Heart right ventricle (tissue), 16 donors: Measurements from ENCODE around the gene RSBN1L. TPM values are rescaled to one million over a fixed set of nuclear protein-coding genes. Genes with fewer than 3 reads are reported as not detected.
"Not testable (repeated sequence)": the region's sequence is repeated elsewhere in the genome, so short reads cannot be mapped to it uniquely, and the experiment has no call there.

ENCODE experiments used
- ATAC-seq, 8 donors: fragments of 200-7000 bp; cut with Tn5 transposase; one replicate each; pipeline ENCODE4 v1.9.1; 2020; ENCODE audit warnings: mild to moderate bottlenecking in 8 of 8, moderate library complexity in 8 of 8, moderate number of reproducible peaks in 1 of 8
- DNase-seq, 2 donors: peaks; one replicate each; pipeline ENCODE4 v3.0.0-alpha.2; 2020
- H3K27ac ChIP-seq, 10 donors: fragments of 200-600 bp; sonication (generic) in 2 of 10; one replicate each; pipeline versions ENCODE4 v1.5.0 to v1.8.0; 2020 to 2022; ENCODE audit warnings: mild to moderate bottlenecking in 3 of 10
- H3K27me3 ChIP-seq, 7 donors: fragments of 200-600 bp; one replicate each; pipeline ENCODE4 v1.8.0; 2021 to 2022; ENCODE audit warnings: mild to moderate bottlenecking in 2 of 7
- H3K36me3 ChIP-seq, 9 donors: fragments of 200-600 bp; sonication (generic) in 1 of 9; one replicate each; pipeline versions ENCODE4 v1.5.0 to v1.8.0; 2020 to 2022; ENCODE audit warnings: mild to moderate bottlenecking in 2 of 9
- H3K4me1 ChIP-seq, 9 donors: fragments of 200-600 bp; sonication (generic) in 1 of 9; one replicate each; pipeline versions ENCODE4 v1.5.0 to v1.8.0; 2020 to 2022; ENCODE audit warnings: mild to moderate bottlenecking in 4 of 9
- H3K4me3 ChIP-seq, 10 donors: fragments of 200-600 bp; sonication (generic) in 2 of 10; one replicate each; pipeline versions ENCODE4 v1.5.0 to v1.8.0; 2020 to 2022; ENCODE audit warnings: mild to moderate bottlenecking in 7 of 10, moderate library complexity in 2 of 10
- H3K9me3 ChIP-seq, 11 donors: fragments of 200-600 bp in 10 of 11; sonication (generic) in 2 of 11; one replicate each; pipeline versions ENCODE4 v1.5.0 to v1.8.0; 2013 to 2022; ENCODE audit warnings: mild to moderate bottlenecking in 2 of 11, control low read depth in 1 of 11, moderate library complexity in 1 of 11
- WGBS, 2 donors: extraction: QIAGEN DNeasy Blood & Tissue Kit; methylation state at CpG; one replicate each; pipeline ENCODE4 v1.1.7; 2013; ENCODE audit warnings: inconsistent platforms in 1 of 2; 5-methylcytosine and 5-hydroxymethylcytosine counted together
- intact Hi-C, 10 donors: fragments of 100-400 bp; cut with DNase I; formaldehyde crosslinking; loops; one replicate each; pipeline versions ENCODE4 v1.11.1 to v1.14.2; 2022
- polyA plus RNA-seq, 2 donors: library from polyadenylated mRNA; stranded (reverse); fragments of 200-250 nt; gene quantifications; one replicate each; pipeline ENCODE4 v1.2.3, GENCODE V29; 2013
- total RNA-seq, 10 donors: library from RNA; stranded (reverse); fragmentation: NEBNext Ultra II Directional in 3 of 10; extraction: Animal tissue kit (Norgen Biotek cat#: 25700) in 3 of 10; gene quantifications; one replicate each; pipeline versions ENCODE4 v1.2.1 to v1.2.4, GENCODE V29; 2021 to 2023
- TF ChIP-seq, protein P1 (sequence below), 9 donors: fragments of 200-600 bp; sonication (generic) in 2 of 9; IDR thresholded peaks; one replicate each; pipeline versions ENCODE4 v1.5.0 to v1.8.0; 2021 to 2022; ENCODE audit warnings: antibody characterized with exemption in 9 of 9, mild to moderate bottlenecking in 5 of 9, moderate library complexity in 1 of 9
- donor health status: Arrhythmogenic right ventricular cardiomyopathy.
- donor health status: ischemic (EF 13 %, LVEDD 7.1; RV severe dilation, severe dysfunction).
- donor health status: healthy with polysubstance abuse.
- donor health status: DM: no; HTN: yes; CAD: no.
- donor health status: DM: no; HTN: no; CAD: no.
- donor health status: ischemic (EF 25% LVEDD 6.9; RV normal size, moderate dysfunction).
- donor health status: ischemic (EF 25% LVEDD 5.7; RV mildly dilated, moderate dysfunction).
- donor health status: healthy.
- donor health status: DM: yes; HTN: yes; CAD: no.
- donor health status: Ischemic cardiomyopathy.
- donor health status: ischemic (EF 35%, LVEDD 5.7; RV mildly dilated, moderate dysfunction).
- donor health status: nonischemic (EF 11% LVEDD 7.7; RV severe dilation, severe dysfunction).
- donor health status: DM: yes; HTN: yes; CAD: no.
- donor health status: PGD.
- donor health status: ischemic (EF 29% LVEDD 5.4; RV normal size, mild dysfunction).
- donor health status: nonischemic (EF 23%, LVEDD 6.1; RV moderate dilation, normal function).

RSBN1L gene
- total and polyA plus RNA-seq, 12 donors = 3.3 to 11.8 (median 9.6) TPM

DNA sequence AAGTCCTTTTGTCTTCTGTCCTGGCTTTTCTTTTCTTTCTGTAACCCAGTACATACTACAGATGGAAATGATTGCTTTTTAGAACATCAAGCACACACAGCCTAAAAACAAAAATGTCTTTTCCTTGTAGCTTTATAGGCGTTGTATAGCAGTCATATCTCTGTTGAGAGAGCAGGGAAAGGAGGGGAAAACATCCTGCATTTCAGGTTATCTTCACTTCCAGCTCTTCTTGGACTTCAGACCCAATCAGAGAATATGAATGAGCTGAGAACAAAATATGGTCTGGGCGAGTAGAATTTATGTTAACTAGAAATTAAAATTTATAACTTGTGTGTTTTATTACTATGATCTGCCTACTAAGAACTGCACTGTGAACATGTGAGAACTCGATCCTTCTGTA lies 87.3 kb downstream of the RSBN1L start:
- H3K9me3 ChIP-seq = peaks cover 0 to 11% (median 0%) of the 10 kb centered on the region in 11 donors
- TF ChIP-seq, protein P1, sequence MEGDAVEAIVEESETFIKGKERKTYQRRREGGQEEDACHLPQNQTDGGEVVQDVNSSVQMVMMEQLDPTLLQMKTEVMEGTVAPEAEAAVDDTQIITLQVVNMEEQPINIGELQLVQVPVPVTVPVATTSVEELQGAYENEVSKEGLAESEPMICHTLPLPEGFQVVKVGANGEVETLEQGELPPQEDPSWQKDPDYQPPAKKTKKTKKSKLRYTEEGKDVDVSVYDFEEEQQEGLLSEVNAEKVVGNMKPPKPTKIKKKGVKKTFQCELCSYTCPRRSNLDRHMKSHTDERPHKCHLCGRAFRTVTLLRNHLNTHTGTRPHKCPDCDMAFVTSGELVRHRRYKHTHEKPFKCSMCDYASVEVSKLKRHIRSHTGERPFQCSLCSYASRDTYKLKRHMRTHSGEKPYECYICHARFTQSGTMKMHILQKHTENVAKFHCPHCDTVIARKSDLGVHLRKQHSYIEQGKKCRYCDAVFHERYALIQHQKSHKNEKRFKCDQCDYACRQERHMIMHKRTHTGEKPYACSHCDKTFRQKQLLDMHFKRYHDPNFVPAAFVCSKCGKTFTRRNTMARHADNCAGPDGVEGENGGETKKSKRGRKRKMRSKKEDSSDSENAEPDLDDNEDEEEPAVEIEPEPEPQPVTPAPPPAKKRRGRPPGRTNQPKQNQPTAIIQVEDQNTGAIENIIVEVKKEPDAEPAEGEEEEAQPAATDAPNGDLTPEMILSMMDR (IDR thresholded peaks at IDR 0.05) = no peak
- no peak overlapping the region for H3K27ac ChIP-seq
- no peak for DNase-seq
- H3K36me3 ChIP-seq = peaks cover 0 to 60% (median 11%) of the 10 kb centered on the region in 9 donors
- H3K27me3 ChIP-seq = no peaks in the 10 kb centered on the region
- H3K4me3 ChIP-seq = no peak overlapping the region
- peaks cover 0 to 7% (median 0%) of the 10 kb centered on the region in 9 donors for H3K4me1 ChIP-seq
- 79 to 88% methylated on average over 3 of the region's 3 CpGs for WGBS, 2 donors
- intact Hi-C loops = no loop called here
- no peak for ATAC-seq

DNA sequence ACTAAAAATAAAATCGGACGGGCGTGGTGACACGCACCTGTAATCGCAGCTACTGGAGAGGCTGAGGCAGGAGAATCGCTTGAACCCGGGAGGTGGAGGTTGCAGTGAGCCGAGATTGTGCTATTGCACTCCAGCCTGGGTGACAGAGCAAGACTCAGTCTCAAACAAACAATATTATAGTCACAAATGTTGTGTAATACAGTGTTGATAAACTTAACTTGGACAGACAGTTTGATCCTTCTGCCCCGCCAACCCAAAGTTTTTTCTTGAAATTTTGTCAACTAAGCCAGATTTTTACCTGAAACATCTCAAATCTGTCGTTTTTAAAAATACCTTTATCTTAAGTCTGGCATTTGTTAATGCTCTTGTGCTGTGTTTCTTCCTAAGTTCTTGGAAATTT lies 88.2 kb downstream of the RSBN1L start:
- H3K27me3 ChIP-seq, ATAC-seq, intact Hi-C loops, H3K4me1 ChIP-seq, H3K4me3 ChIP-seq, H3K27ac ChIP-seq, DNase-seq: not testable (repeated sequence)
- 95 to 97% methylated on average over 10 of the region's 10 CpGs for WGBS, 2 donors
- Histone ChIP-seq H3K9me3 (peaks cover 0 to 11% (median 0%) of the 10 kb centered on the region in 11 donors), H3K36me3 (peaks cover 0 to 51% (median 3%) of the 10 kb centered on the region in 9 donors)

DNA sequence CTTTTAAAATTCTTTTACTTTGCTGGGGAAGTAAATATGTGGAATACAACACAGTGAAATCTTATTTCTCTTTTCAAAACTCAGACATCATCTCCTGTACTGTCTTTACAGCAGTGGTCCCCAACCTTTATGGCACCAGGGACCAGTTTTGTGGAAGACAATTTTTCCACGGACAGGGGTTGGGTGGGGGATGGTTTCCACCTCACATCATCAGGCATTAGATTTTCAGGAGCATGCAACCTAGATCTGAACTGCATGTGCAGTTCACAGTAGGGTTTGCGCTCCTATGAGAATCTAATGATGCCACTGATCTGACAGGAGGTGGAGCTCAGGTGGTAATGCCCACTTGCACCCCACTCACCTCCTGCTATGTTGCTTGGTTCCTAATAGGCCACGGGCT lies 89.8 kb downstream of the RSBN1L start:
- peaks cover 0 to 35% (median 0%) of the 10 kb centered on the region in 9 donors for H3K36me3 ChIP-seq
- DNase-seq = no peak
- H3K4me3 ChIP-seq = no peak overlapping the region
- peaks cover 0 to 7% (median 0%) of the 10 kb centered on the region in 9 donors for H3K4me1 ChIP-seq
- whole genome bisulfite sequencing, 2 donors = 95 to 99% methylated on average over 3 of the region's 3 CpGs
- TF ChIP-seq, protein P1 (IDR thresholded peaks at IDR 0.05) = no peak
- H3K27ac ChIP-seq = no peak overlapping the region
- peaks cover 0 to 11% (median 0%) of the 10 kb centered on the region in 11 donors for H3K9me3 ChIP-seq
- intact Hi-C loops = no loop called here
- H3K27me3 ChIP-seq = no peaks in the 10 kb centered on the region
- ATAC-seq = no peak

DNA sequence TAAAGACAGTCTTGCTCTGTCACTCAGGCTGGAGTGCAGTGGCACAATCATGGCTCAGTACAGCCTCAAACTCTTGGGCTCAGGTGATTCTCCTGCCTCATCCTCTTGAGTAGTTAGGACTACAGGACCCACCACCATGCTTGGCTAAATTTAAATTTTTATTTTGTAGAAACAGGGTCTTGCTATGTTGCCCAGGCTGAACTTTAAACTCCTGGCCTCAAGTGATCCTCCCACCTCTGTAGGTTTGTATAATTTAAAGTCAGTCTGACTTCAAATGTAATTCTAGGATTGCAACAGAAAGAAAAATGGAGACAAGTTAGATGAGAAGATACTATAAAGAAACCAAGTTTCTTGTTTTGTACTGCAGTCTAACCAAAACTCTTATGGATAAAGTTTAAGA lies 90.5 kb downstream of the RSBN1L start:
- H3K27ac ChIP-seq = no peak overlapping the region
- TF ChIP-seq, protein P1 (IDR thresholded peaks at IDR 0.05) = no peak
- intact Hi-C loops = no loop called here
- peaks cover 0 to 8% (median 0%) of the 10 kb centered on the region in 9 donors for H3K4me1 ChIP-seq
- no peak overlapping the region for H3K4me3 ChIP-seq
- DNase-seq (no peak), ATAC-seq (no peak)
- H3K27me3 ChIP-seq = no peaks in the 10 kb centered on the region
- H3K36me3 ChIP-seq = peaks cover 0 to 28% (median 0%) of the 10 kb centered on the region in 9 donors
- H3K9me3 ChIP-seq = peaks cover 0 to 11% (median 0%) of the 10 kb centered on the region in 11 donors

DNA sequence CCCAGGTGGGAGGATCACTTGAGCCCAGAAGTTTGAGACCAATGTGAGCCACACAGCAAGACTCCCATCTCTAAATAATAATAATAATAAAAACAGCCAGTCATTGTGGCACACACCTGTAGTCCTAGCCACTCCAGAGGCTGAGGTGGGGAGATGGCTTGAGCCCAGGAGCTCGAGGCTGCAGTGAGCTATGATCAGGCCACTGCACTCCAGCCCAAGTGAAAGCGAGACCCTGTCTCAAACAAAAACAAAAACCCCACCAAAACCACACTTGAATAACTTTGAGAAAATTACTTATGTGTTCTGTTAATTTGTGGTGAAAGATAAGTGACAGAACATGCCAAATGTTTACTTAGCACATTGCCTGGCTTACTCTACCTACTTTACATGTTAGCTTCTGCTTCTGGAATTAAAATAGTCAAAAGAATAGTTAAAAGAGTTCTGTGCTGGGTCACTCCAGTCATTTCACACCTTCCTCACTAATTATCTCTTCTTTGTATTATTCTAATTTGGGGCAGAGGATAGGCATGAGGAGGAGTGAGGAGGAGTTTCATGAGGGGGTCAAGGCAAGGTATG lies 92.2 kb downstream of the RSBN1L start:
- H3K4me1 ChIP-seq = peaks cover 0 to 12% (median 0%) of the 10 kb centered on the region in 9 donors
- 92 to 100% methylated on average over 2 of the region's 2 CpGs for WGBS, 2 donors
- H3K36me3 ChIP-seq = peaks cover 0 to 21% (median 0%) of the 10 kb centered on the region in 9 donors
- H3K27ac ChIP-seq = no peak overlapping the region
- peaks cover 0 to 11% (median 0%) of the 10 kb centered on the region in 11 donors for H3K9me3 ChIP-seq
- TF ChIP-seq, protein P1 (IDR thresholded peaks at IDR 0.05) = no peak
- intact Hi-C loops = no loop called here
- ATAC-seq (no peak), DNase-seq (no peak)
- H3K4me3 ChIP-seq = no peak overlapping the region
- no peaks in the 10 kb centered on the region for H3K27me3 ChIP-seq
